ENCODE measurements around the gene ATP10A. TPM values are rescaled to one million over a fixed set of nuclear protein-coding genes. Genes with fewer than 3 reads are reported as not detected.

ATP10A gene
- total and polyA plus RNA-seq, 2 of the 8 experiments (the other 6 are each of a cell fraction or from before 2014, with no cell fraction given) = 2.0 to 2.8 TPM

GRCh38 chr15:25830844-25831451, 32.2 kb downstream of the ATP10A start:
- Histone ChIP-seq H4K20me1 (replicated peaks in 1 of 2; ENCODE audit: control insufficient read depth in 1 of 2, insufficient read depth in 2 of 2, low read length in 2 of 2) (no peaks in the 10 kb centered on the region), H4K91ac (replicated peaks; ENCODE audit: insufficient read length, low read length) (no peak overlapping the region), H2BK120ac (replicated peaks; ENCODE audit: low read depth, low read length) (no peak overlapping the region), H3K4me2 (ENCODE audit: insufficient read depth in 1 of 2, low read depth in 2 of 2, low read length in 2 of 2) (no peak overlapping the region), H3K79me1 (ENCODE audit: low read depth, low read length) (no peaks in the 10 kb centered on the region), H3K14ac (ENCODE audit: insufficient read length) (no peak overlapping the region), H3K9me3 (ENCODE audit: insufficient read depth in 2 of 2, low read depth in 1 of 2, low read length in 1 of 2) (no peaks in the 10 kb centered on the region), H2BK12ac (ENCODE audit: low read depth, low read length) (no peak overlapping the region), H3K23me2 (ENCODE audit: low read depth, low read length) (no peaks in the 10 kb centered on the region), H4K8ac (ENCODE audit: extremely low read depth, insufficient read depth, low read length) (no peak overlapping the region), H3K4me1 (replicated peaks in 1 of 4; ENCODE audit: control insufficient read depth in 3 of 4, insufficient read depth in 4 of 4, low read length in 3 of 4) (peaks cover 0 to 4% (median 0%) of the 10 kb centered on the region in 4 experiments; a peak in 2 of 7 replicates), H2AK5ac (ENCODE audit: low read depth, low read length) (no peak overlapping the region), H3K56ac (replicated peaks; ENCODE audit: insufficient read length, low read depth, low read length) (no peak overlapping the region), H3K27ac (ENCODE audit: low read depth, low read length) (no peak overlapping the region), H3K27me3 (replicated peaks in 1 of 4; ENCODE audit: control insufficient read depth in 3 of 4, extremely low read depth in 1 of 4, insufficient read depth in 3 of 4, low read length in 3 of 4) (no peaks in the 10 kb centered on the region; a peak in 1 of 7 replicates), H2BK15ac (ENCODE audit: low read length) (no peak overlapping the region), H3K9ac (replicated peaks in 1 of 4; ENCODE audit: extremely low read depth in 1 of 4, low read depth in 3 of 4, low read length in 3 of 4) (no peak overlapping the region), H3K18ac (ENCODE audit: extremely low read depth, low read length) (no peak overlapping the region), H3K36me3 (ENCODE audit: control insufficient read depth in 2 of 4, insufficient read depth in 4 of 4, low read length in 3 of 4) (no peaks in the 10 kb centered on the region), H3K79me2 (ENCODE audit: control insufficient read depth in 1 of 2, insufficient read depth in 2 of 2, low read length in 2 of 2) (no peaks in the 10 kb centered on the region), H3K4ac (replicated peaks; ENCODE audit: insufficient read length, low read depth, low read length) (no peak overlapping the region), H2BK20ac (ENCODE audit: low read length) (no peak overlapping the region), H3K23ac (ENCODE audit: insufficient read length) (no peak overlapping the region), H4K5ac (ENCODE audit: insufficient read length, low read depth, low read length) (no peak overlapping the region), H2AFZ (ENCODE audit: low read length) (no peak overlapping the region), H2BK5ac (ENCODE audit: low read depth, low read length) (no peak overlapping the region), H3K4me3 (ENCODE audit: extremely low read depth in 1 of 4, insufficient read depth in 2 of 4, low read depth in 3 of 4, low read length in 4 of 4) (no peak overlapping the region)
- TF ChIP-seq CTBP2 (IDR thresholded peaks at IDR 0.05; ENCODE audit: borderline replicate concordance, insufficient read depth, insufficient read length, low read length) = no peak
- no peak for TF ChIP-seq SIRT6 (IDR thresholded peaks at IDR 0.05; ENCODE audit: low read length)
- TF ChIP-seq JUN (IDR thresholded peaks at IDR 0.05; ENCODE audit: low read depth, low read length) = no peak
- no peak for TF ChIP-seq POU5F1 (IDR thresholded peaks at IDR 0.05; ENCODE audit: low read depth, low read length)
- no peak for TF ChIP-seq CBX8 (IDR thresholded peaks at IDR 0.05; ENCODE audit: borderline replicate concordance, low read depth, low read length)
- TF ChIP-seq SAP30 (IDR thresholded peaks at IDR 0.05; ENCODE audit: insufficient read depth, insufficient replicate concordance, low read length) = no peak
- TF ChIP-seq, protein P1, sequence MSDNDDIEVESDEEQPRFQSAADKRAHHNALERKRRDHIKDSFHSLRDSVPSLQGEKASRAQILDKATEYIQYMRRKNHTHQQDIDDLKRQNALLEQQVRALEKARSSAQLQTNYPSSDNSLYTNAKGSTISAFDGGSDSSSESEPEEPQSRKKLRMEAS (IDR thresholded peaks at IDR 0.05) = no peak
- no peak for TF ChIP-seq POLR2AphosphoS5 (IDR thresholded peaks at IDR 0.05; ENCODE audit: low read depth, low read length)
- no peak for TF ChIP-seq BACH1 (IDR thresholded peaks at IDR 0.05; ENCODE audit: low read length)
- no peak for TF ChIP-seq TAF7 (optimal IDR thresholded peaks at IDR 0.05; ENCODE audit: borderline replicate concordance, low read depth, low read length)
- no peak for TF ChIP-seq NRF1 (IDR thresholded peaks at IDR 0.05; ENCODE audit: low read depth, low read length)
- TF ChIP-seq PHF8 (conservative IDR thresholded peaks at IDR 0.05; ENCODE audit: low read depth, low read length) = no peak
- 90% methylated on average over 11 of the region's 11 CpGs; no CpG with 5 or more reads in 1 of the 2 experiments for WGBS, 2 experiments (ENCODE audit: extremely low coverage in 1 of 2, insufficient coverage in 1 of 2, insufficient read length in 1 of 2, insufficient replicate concordance in 2 of 2, low coverage in 1 of 2, low lambda C conversion rate in 2 of 2, missing lambda C conversion rate in 1 of 2)
- FAIRE-seq = no peak
- POLR2A ChIA-PET (ENCODE audit: partially characterized antibody) = no interaction called here
- CTCF ChIA-PET (ENCODE audit: partially characterized antibody) = interaction anchor here (0.8 kb wide), 1 partner anchor 232 kb away, joined by 3 read pairs; no protein-coding TSS in a partner anchor
- no peak for DNase-seq (ENCODE audit: low read depth in 1 of 2, low spot score in 2 of 2)

Measured in H1 (cell line).